Vagina (tissue), 2 donors: ENCODE measurements around the gene MFRP.

Experiments used
- CTCF ChIP-seq, 3 experiments: fragments of 450-650 bp in 2 of 3; fragments of 200-600 bp in 1 of 3; sonication (generic) in 1 of 3; IDR thresholded peaks; one replicate each; pipeline ENCODE4 v1.5.1; 2017 to 2019; ENCODE audit warnings: antibody characterized with exemption in 3 of 3, mild to moderate bottlenecking in 2 of 3, moderate library complexity in 2 of 3
- POLR2A ChIP-seq, 2 donors: fragments of 450-650 bp; IDR thresholded peaks; one replicate each; pipeline ENCODE4 v1.6.1; 2017; ENCODE audit warnings: antibody characterized with exemption in 2 of 2, mild to moderate bottlenecking in 2 of 2, moderate library complexity in 2 of 2
- POLR2AphosphoS5 ChIP-seq, 2 donors: sonication (generic); formaldehyde crosslinking; IDR thresholded peaks; one replicate each; pipeline ENCODE4 v1.9.0; 2017; ENCODE audit warnings: antibody characterized with exemption in 2 of 2, mild to moderate bottlenecking in 2 of 2, low read depth in 1 of 2; ENCODE audit not compliant: insufficient read depth in 1 of 2

- TF ChIP-seq CTCF (IDR thresholded peaks at IDR 0.05) (no peak), POLR2AphosphoS5 (IDR thresholded peaks at IDR 0.05; ENCODE audit: insufficient read depth in 1 of 2, low read depth in 1 of 2) (no peak), POLR2A (IDR thresholded peaks at IDR 0.05) (no peak)
Measured at GRCh38 chr11:119335091-119335654, 11.3 kb downstream of the MFRP start.
